Fibroblast of the conjunctiva (primary cell): ENCODE results near the gene PRSS38.

Source experiments
- DNase-seq: peaks from one replicate; pipeline ENCODE4 v3.0.0-alpha.2; 2010; ENCODE audit warnings: low read depth

PRSS38 gene

GRCh38 chr1:227793079-227793947 lies 22.2 kb upstream of the PRSS38 start:
- no peak for DNase-seq

- peak; percentile 85 for DNase-seq
Measured at GRCh38 chr1:227793948-227794816, 21.3 kb upstream of the PRSS38 start.

- no peak for DNase-seq
Measured at GRCh38 chr1:227794817-227795192, 20.7 kb upstream of the PRSS38 start.

GRCh38 chr1:227795732-227796131 lies 19.7 kb upstream of the PRSS38 start:
- DNase-seq = no peak

GRCh38 chr1:227796359-227796915 lies 19.0 kb upstream of the PRSS38 start:
- DNase-seq = no peak

GRCh38 chr1:227797144-227797543 lies 18.3 kb upstream of the PRSS38 start:
- DNase-seq = no peak

- DNase-seq = no peak
Measured at GRCh38 chr1:227797625-227798024, 17.9 kb upstream of the PRSS38 start.

- DNase-seq = no peak
Measured at GRCh38 chr1:227798078-227798802, 17.2 kb upstream of the PRSS38 start.

GRCh38 chr1:227799756-227800155 lies 15.7 kb upstream of the PRSS38 start:
- DNase-seq = no peak

- DNase-seq = no peak
Measured at GRCh38 chr1:227803933-227804332, 11.5 kb upstream of the PRSS38 start.

- DNase-seq = peak; percentile 88
Measured at GRCh38 chr1:227805606-227806197, 9.8 kb upstream of the PRSS38 start.

- no peak for DNase-seq
Measured at GRCh38 chr1:227808566-227808965, 6.9 kb upstream of the PRSS38 start.

- no peak for DNase-seq
Measured at GRCh38 chr1:227809026-227809425, 6.4 kb upstream of the PRSS38 start.

- no peak for DNase-seq
Measured at GRCh38 chr1:227813962-227814361, 1.5 kb upstream of the PRSS38 start.

- no peak for DNase-seq
Measured at GRCh38 chr1:227816750-227817446, 1.4 kb downstream of the PRSS38 start.

GRCh38 chr1:227823537-227823936 lies 8.1 kb downstream of the PRSS38 start:
- DNase-seq = no peak

GRCh38 chr1:227824204-227824603 lies 8.7 kb downstream of the PRSS38 start:
- no peak for DNase-seq

- DNase-seq = no peak
Measured at GRCh38 chr1:227828786-227829185, 13.3 kb downstream of the PRSS38 start.

GRCh38 chr1:227838181-227838580 lies 22.7 kb downstream of the PRSS38 start:
- no peak for DNase-seq

GRCh38 chr1:227841096-227841495 lies 25.6 kb downstream of the PRSS38 start:
- DNase-seq = no peak
